Type B pancreatic cell (in vitro differentiated cells): Measurements from ENCODE around the gene FNBP1L. TPM values are rescaled to one million over a fixed set of nuclear protein-coding genes. Genes with fewer than 3 reads are reported as not detected.

Experiments used
- DNase-seq: peaks from one replicate; pipeline ENCODE4 v3.0.0; 2021; ENCODE audit warnings: mixed read lengths; ENCODE audit not compliant: unreplicated experiment; ENCODE audit errors: extremely low spot score
- H3K27ac Mint-ChIP-seq: 2 replicates; pipeline ENCODE4 v1.8.0; 2021; ENCODE audit warnings: mild to moderate bottlenecking, mixed read lengths
- H3K27me3 Mint-ChIP-seq: 2 replicates; pipeline ENCODE4 v1.8.0; 2021; ENCODE audit warnings: mixed read lengths
- H3K36me3 Mint-ChIP-seq: 2 replicates; pipeline ENCODE4 v1.8.0; 2021; ENCODE audit warnings: mixed read lengths
- H3K4me1 Mint-ChIP-seq: one replicate; pipeline ENCODE4 v1.8.0; 2021; ENCODE audit warnings: mixed read lengths; ENCODE audit not compliant: unreplicated experiment
- H3K4me3 Mint-ChIP-seq: 2 replicates; pipeline ENCODE4 v1.8.0; 2021; ENCODE audit warnings: mild to moderate bottlenecking, mixed read lengths
- H3K9me3 Mint-ChIP-seq: 2 replicates; pipeline ENCODE4 v1.8.0; 2021; ENCODE audit warnings: mixed read lengths
- CTCF ChIP-seq: fragments of 200-600 bp; sonication (generic); conservative IDR thresholded peaks from 2 replicates; pipeline ENCODE4 v1.5.0; 2021; ENCODE audit warnings: antibody characterized with exemption, mild to moderate bottlenecking
- total RNA-seq: library from RNA; stranded (reverse); gene quantifications from 2 replicates; pipeline ENCODE4 v1.2.1, GENCODE V29; 2021; ENCODE audit warnings: low replicate concordance

Gene FNBP1L
- total RNA-seq, 1 donor from 2014 or later: 74.7 TPM

GRCh38 chr1:93503816-93504215 is 55.9 kb downstream of the FNBP1L start:
- Mint-ChIP-seq H3K27me3 (no peaks in the 10 kb centered on the region), H3K4me1 (peaks cover 13% of the 10 kb centered on the region), H3K4me3 (no peak overlapping the region), H3K36me3 (peaks cover 41% of the 10 kb centered on the region), H3K27ac (no peak overlapping the region), H3K9me3 (peaks cover 7% of the 10 kb centered on the region)
- DNase-seq: no peak
- no peak for TF ChIP-seq CTCF

- no peaks in the 10 kb centered on the region for H3K27me3 Mint-ChIP-seq
- peaks cover 12% of the 10 kb centered on the region for H3K9me3 Mint-ChIP-seq
- DNase-seq: no peak
- H3K27ac Mint-ChIP-seq: peak overlapping the region; percentile 1
- no peak for TF ChIP-seq CTCF
- peaks cover 41% of the 10 kb centered on the region for H3K36me3 Mint-ChIP-seq
- H3K4me1 Mint-ChIP-seq: peaks cover 8% of the 10 kb centered on the region
- H3K4me3 Mint-ChIP-seq: no peak overlapping the region
Measured at GRCh38 chr1:93504247-93505033, 56.5 kb downstream of the FNBP1L start.

- no peaks in the 10 kb centered on the region for H3K27me3 Mint-ChIP-seq
- no peak overlapping the region for H3K27ac Mint-ChIP-seq
- H3K9me3 Mint-ChIP-seq: peaks cover 16% of the 10 kb centered on the region
- no peak for TF ChIP-seq CTCF
- DNase-seq: no peak
- peaks cover 5% of the 10 kb centered on the region for H3K4me1 Mint-ChIP-seq
- no peak overlapping the region for H3K4me3 Mint-ChIP-seq
- peaks cover 43% of the 10 kb centered on the region for H3K36me3 Mint-ChIP-seq
Measured at GRCh38 chr1:93506126-93506525, 58.2 kb downstream of the FNBP1L start.

GRCh38 chr1:93516164-93516563 is 68.2 kb downstream of the FNBP1L start:
- DNase-seq: no peak
- peaks cover 6% of the 10 kb centered on the region for H3K4me1 Mint-ChIP-seq
- peaks cover 18% of the 10 kb centered on the region for H3K36me3 Mint-ChIP-seq
- no peaks in the 10 kb centered on the region for H3K27me3 Mint-ChIP-seq
- no peak overlapping the region for H3K27ac Mint-ChIP-seq
- no peak for TF ChIP-seq CTCF
- H3K9me3 Mint-ChIP-seq: no peaks in the 10 kb centered on the region
- no peak overlapping the region for H3K4me3 Mint-ChIP-seq

- no peak for TF ChIP-seq CTCF
- Mint-ChIP-seq H3K9me3 (no peaks in the 10 kb centered on the region), H3K4me1 (peaks cover 12% of the 10 kb centered on the region), H3K27ac (no peak overlapping the region), H3K27me3 (no peaks in the 10 kb centered on the region), H3K36me3 (peaks cover 35% of the 10 kb centered on the region), H3K4me3 (no peak overlapping the region)
- no peak for DNase-seq
Measured at GRCh38 chr1:93518516-93518915, 70.6 kb downstream of the FNBP1L start.
